Astrocyte (in vitro differentiated cells and primary cell): ENCODE measurements around the gene KCNQ1.

Source experiments
- CTCF ChIP-seq: IDR thresholded peaks from 2 replicates; pipeline ENCODE4 v1.5.1; 2011; ENCODE audit warnings: low read depth, mild to moderate bottlenecking, inconsistent platforms, low read length, moderate library complexity; ENCODE audit not compliant: insufficient read depth
- EZH2 ChIP-seq: IDR thresholded peaks from 2 replicates; pipeline ENCODE4 v1.6.1; 2012; ENCODE audit warnings: mild to moderate bottlenecking, low read length, inconsistent platforms; ENCODE audit not compliant: insufficient read depth

- TF ChIP-seq CTCF (no peak), EZH2 (no peak)
These were observed 272.9 kb downstream of the KCNQ1 start for GRCh38 chr11:2717561-2718325.
